Islet of Langerhans (tissue), 1 donor: ENCODE results near the gene SP100.

Experiments used
- FAIRE-seq: peaks from one replicate; lab custom pipeline; 2011; peaks lifted over from hg19 to GRCh38; lab: Jason Lieb, UNC

SP100 gene

GRCh38 chr2:230552181-230552580 lies 136.2 kb downstream of the SP100 start:
- FAIRE-seq = no peak

GRCh38 chr2:230557065-230557464 lies 141.1 kb downstream of the SP100 start:
- FAIRE-seq = no peak

- FAIRE-seq = no peak
These were observed 149.1 kb downstream of the SP100 start for GRCh38 chr2:230564805-230565779.

GRCh38 chr2:230569298-230569697 lies 153.3 kb downstream of the SP100 start:
- FAIRE-seq = no peak

GRCh38 chr2:230570987-230571386 lies 155.0 kb downstream of the SP100 start:
- no peak for FAIRE-seq

GRCh38 chr2:230575642-230576324 lies 159.8 kb downstream of the SP100 start:
- no peak for FAIRE-seq

GRCh38 chr2:230577114-230577513 lies 161.1 kb downstream of the SP100 start:
- FAIRE-seq = no peak

GRCh38 chr2:230578106-230578505 lies 162.1 kb downstream of the SP100 start:
- FAIRE-seq = no peak

GRCh38 chr2:230582851-230583283 lies 166.9 kb downstream of the SP100 start:
- FAIRE-seq = no peak

- no peak for FAIRE-seq
These were observed 167.6 kb downstream of the SP100 start for GRCh38 chr2:230583581-230583980.

GRCh38 chr2:230586328-230586982 lies 170.5 kb downstream of the SP100 start:
- no peak for FAIRE-seq

- no peak for FAIRE-seq
These were observed 173.0 kb downstream of the SP100 start for GRCh38 chr2:230589025-230589424.

GRCh38 chr2:230589497-230590015 lies 173.6 kb downstream of the SP100 start:
- FAIRE-seq = no peak

GRCh38 chr2:230590333-230590732 lies 174.3 kb downstream of the SP100 start:
- no peak for FAIRE-seq

GRCh38 chr2:230591850-230592249 lies 175.8 kb downstream of the SP100 start:
- no peak for FAIRE-seq

GRCh38 chr2:230592775-230593174 lies 176.8 kb downstream of the SP100 start:
- no peak for FAIRE-seq
